Activated T-helper 1 cell treated with Interleukin-2 at 50 U/mL for 16 hours (primary cell): Measurements from ENCODE around the gene SLC8A1.

ENCODE experiments used
- DNase-seq: peaks from one replicate; pipeline ENCODE4 v3.0.0-alpha.2; 2020; ENCODE audit warnings: low read depth

Gene SLC8A1

DNA sequence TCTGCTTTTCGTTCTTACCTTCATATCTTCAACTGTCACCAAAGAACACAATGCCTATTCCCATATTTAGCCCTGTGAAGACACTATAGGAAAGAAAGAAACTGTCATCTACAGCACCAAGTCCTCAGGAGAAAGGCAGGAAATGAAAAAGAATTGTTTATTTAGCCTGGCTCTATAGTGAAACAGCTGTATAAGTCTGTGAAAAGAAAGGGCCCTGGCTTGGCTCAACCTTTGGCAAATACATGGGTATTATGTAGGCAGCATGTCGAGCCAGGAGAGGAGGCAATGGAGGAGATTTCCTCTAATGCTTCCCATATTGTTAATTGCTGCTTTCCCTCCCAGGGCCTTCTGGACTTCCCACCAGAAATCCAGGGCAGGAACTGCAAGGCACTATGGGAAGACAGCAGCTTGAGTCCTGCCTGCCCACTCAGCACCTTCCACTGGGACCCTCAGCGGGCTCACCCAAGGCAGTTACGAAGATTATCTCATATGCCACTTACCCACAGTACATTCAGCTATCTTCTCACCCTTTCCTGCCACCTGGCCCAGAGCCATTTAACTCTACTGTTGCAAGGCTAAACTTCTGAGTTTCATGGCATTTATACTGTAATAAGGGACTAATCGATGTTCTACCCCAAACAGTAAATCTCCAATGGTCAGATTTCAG is 30.1 kb downstream of the SLC8A1 start:
- no peak for DNase-seq

DNA sequence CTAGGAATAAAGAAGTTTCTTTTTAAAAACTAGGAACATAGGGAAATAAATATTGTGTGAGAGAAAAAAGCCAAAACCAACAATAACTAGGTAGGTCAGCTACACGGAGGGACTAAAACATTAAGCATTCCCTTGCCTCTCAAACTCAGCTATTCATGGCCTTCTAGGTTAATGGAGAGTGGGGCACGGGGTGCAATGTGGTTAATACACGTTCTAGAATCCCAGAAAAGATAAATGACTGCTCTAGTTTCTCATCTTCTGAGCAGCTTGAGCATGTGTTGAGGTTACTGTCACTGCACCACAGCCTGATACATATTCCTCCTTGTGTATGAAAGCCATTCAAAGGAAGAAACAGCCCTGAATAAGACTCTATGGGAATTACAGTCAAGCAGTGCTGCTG is 31.4 kb downstream of the SLC8A1 start:
- no peak for DNase-seq

DNA sequence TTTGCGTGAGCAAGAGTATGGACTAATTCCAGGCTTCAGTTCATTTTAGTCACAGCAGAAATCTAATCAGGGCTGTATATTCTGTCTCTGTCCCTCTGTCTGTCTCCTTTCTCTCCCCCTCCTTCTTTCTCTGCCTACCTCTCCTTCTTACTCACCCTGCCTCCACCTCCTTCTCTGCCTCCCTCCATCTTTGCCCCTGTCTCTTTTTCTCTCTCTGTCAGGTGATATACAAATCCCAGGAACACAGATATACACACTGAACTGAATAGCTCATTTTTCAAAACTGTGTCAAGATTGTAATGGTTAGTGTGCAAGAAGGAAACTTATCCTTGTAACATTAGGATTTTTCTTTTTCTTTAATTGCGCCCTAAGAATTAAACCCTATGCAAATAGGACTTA is 32.5 kb downstream of the SLC8A1 start:
- DNase-seq, result no peak

DNA sequence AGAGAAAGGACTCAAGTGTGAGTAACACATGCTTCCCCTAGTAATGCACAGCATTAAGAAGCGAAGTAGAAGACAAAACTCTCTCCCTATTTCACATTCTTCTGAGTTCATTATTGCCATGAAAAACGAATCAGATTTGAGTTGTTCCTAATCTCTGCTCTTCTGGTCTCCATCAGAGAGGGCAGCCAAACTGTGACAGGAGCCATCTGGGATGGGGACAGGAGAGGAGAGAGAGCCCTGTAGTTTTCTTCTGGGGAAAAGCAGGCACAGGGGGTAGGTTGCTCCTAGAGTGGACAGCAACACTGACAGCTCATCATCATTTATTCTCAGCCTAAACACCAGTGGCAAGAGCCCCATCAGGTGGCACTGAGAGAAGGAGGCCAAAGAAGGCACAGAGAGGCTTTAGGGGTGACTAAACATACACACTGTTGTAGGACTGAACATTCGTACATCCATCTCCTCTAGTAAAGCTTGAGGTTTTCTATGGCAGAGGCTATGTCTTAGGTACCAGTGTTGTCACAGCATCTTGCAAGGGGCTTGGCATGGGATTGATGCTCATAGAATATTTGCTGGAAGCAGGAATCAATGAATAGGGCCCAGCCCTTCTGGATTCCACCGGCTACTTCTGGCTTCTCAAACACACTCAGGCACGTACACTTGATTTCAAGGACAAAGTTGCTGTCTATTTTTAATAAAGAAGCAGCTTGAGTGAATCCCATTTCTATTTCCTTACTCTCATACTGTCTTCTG is 33.1 kb downstream of the SLC8A1 start:
- DNase-seq, result no peak

DNA sequence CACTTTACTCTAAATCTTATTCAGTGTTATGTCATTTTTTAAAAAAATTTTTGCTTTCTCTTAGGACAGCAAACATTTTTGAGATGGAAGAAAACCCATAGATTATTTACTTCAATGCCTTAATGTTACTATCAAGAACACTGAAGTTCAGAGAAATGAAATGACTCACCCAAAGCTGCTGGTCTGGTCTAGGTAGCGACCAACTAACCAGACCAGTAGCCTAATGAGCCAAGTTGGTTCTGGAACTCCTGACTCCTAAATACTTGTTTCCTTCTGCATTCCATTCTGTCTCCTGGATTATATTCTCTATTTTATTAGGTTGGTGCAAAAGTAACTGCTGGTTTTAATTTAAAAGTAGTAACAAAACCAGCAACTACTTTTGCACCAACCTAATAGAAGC is 35.4 kb downstream of the SLC8A1 start:
- DNase-seq, result no peak

DNA sequence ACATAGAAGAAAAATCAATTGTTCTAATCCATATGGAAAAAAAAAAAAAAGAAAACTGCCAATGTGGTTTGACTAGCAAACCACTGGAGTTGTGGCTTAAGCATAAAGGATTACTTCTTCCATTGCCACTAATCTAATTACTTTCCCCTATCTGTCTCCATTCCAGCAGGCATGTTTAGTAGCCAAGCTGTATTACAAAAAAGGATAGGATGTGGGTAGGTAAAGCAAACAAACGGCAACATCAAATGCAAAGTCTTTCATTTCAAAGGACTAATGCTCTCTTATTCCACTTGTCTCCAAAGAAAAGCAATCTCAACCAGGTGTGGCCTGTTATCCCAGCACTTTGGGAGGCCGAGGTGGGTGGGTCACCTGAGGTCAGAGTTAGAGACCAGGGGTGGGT is 36.5 kb downstream of the SLC8A1 start:
- no peak for DNase-seq

DNA sequence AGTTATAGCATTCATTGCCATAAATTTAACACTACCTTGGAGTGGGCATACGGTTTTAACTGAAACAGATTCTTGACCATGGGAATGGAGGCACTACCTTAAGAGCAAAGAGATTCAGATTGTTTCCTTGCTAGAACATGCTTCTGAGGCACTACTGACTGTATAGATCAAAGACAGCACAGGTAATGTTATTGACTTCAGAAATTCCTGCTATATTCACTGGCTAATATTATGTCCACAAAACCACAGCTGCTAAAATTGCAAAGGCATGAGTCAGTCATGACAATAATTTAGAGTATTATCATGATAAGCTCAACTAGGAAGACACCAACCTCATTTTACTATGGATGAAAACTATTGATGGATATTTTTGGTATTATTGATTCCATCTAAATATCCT is 39.4 kb downstream of the SLC8A1 start:
- no peak for DNase-seq

DNA sequence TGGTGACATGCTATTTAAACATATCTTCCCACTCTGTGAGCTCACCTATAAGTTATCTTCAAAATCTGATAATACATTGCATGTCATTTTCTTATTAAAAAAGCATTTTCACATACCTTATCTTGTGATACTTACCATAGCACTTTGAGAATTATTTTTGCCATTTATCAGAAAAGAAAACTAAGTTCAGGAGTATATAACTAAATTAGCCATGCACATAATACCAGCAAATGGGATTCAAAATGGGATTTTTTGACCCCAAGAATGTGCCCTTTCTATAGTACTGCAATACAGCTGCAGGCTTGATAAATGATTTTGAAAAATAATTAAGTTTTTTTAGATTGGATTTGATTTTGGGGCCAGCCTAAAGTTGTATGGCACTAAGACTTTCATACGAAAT is 41.2 kb downstream of the SLC8A1 start:
- no peak for DNase-seq

DNA sequence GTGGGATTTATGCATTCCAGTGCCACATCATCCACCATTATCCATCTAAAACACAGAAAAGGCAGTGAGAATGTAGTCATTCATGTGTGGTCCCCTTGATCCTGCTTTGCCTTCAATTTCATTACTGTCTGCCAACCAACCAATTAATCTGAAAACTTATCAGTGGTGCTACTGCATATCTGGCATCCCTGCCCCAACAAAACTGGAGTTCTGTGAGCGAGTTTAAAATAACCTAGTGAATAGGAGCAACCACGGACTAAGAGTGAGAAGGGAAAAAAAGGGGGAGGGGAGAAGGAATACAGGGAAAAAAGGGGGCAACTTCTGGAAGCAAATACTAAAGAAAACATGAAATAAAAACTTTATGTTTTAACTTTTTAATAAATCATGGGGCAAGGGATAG is 42.2 kb downstream of the SLC8A1 start:
- no peak for DNase-seq

DNA sequence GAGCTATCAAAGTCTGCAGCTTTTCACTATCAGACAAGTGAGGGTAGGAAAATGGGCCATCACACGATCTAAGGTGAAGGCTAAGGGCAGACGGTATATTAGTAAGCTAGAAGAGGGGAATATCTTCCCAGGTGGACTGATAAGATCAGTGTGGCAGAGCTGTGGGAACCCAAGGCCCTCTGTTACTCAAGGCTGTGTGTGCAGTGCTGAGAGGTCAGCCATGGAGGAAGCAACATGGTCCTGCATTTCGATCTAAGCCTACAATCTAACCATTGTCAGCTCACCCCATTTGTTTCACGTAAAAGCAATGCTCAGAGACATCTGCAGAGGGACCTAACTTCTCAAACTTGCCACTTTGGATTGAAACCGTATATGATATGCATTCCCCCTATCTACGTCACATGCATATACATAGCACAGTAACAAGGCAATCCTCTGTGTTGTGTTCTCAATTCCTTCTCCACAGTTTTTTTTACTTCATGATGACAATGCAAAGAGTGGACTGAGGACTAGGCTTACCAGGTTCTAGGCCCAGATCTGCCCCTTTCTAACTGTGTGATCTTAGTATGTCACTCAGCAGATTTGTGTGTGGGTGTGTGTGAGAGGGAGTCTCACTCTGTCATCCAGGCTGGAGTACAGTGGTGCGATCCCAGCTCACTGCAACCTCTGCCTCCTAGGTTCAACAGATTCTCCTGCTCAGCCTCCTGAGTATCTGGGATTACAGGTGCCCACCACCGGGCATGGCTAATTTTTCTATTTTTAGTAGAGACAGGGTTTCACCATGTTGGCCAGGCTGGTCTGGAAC is 45.2 kb downstream of the SLC8A1 start:
- no peak for DNase-seq

DNA sequence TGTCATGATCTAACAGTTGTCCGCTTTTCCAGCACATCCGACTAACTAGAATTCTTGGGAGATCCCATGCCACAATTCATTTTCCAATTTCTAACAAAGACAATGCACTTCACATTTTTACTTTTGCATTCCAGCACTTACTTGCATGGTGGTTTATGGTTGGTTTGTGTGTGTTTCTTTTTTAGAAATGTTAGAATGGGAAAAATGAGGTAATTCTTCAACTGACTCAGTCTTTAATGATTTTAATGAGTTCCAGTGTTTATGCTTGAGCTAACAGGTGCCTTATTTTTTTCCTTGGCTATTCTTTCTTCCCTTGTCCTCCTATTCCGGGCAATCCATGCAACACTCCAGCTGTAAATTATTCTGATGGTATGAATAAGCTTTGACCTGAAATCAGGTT is 46.4 kb downstream of the SLC8A1 start:
- DNase-seq, result no peak

DNA sequence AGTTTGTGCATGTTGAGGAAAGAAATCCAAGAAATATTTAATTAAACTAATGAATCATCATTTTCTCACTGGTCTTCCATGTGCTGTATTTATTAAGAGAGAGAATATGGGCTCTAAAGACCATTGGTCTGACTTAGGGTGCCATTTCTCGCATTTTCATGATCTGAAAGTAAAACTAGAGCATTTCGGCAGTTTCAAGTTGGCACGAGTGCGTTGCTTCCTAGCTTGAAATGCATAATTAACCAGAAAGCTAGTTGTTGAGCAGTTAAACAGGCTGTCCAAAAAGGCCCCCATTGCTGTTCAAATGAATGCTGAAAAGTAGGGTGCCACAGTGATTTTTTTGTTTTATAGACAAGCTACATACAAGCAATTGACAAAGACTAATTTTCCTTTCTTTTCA is 47.4 kb downstream of the SLC8A1 start:
- DNase-seq, result no peak

DNA sequence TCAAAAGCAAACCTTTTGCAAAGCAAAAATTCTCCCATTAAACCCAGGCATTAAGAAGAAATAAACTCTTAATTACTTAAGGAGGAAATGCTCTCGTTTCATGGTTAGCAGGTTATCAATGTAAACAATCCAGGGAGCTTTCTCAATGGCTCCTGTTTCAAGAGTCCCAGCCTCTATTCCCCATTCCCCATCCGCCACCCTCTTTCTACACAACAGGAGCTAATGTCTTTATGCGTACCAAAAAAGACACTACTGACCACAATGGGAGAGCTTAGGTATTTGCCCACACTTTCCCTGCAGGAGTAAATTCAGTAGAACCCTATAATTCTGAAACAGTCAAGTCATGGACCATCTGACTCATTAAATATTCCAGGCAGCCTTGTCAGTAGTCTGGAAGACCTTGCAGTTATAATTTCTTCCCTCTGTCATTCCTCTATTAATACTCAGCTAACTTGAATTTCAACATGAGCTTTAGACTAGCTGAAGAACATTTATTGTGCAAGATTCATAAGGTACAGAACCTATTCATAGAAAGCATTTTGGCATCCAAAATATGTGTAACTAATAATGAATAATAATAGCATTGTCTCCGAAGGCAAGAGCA is 48.6 kb downstream of the SLC8A1 start:
- DNase-seq, result no peak

DNA sequence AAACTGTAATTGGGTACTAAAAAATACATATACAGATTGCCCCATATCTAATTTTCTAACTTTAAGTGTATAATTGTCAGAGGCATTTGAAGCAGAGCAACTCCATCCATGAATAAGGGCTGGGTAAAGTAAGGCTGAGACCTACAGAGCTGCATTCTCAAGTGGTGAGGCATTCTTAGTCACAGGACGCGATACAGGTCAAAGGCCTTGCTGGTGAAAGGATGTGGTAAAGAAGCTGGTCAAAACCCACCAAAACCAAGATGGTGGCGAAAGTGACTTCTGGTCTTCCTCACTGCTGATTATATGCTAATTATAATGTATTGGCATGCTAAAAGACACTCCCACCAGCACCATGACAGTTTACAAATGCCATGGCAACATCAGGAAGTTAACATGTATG is 50.0 kb downstream of the SLC8A1 start:
- DNase-seq, result no peak

DNA sequence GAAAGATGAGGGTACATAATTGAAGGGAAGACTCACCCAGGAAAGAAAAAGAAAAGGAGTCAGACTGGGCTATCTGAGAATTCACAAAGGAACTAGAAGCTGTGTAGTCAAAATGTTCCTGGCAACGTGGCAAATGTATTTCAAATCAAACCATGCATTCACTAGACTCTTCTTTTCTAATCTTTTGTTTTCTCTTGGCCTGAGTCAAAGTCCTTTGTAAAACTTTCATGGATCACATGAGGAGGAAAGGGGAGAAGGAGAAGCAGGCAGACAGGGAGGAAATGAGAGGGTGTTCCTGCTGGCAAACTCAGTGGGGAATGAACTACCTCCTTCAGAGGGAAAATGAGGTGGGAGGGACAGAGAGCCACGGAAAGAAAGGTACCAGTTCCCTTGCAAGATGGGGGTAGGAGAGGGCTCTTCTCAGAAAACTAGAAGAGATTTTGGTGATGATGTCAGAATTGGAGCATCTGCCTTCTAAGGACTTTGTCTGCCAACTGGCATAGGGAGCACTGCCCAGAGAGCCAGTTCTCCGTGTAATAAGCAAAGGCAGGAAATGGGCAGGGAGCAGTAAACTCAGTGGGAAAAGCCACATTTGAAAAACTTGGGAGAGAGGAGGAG is 51.4 kb downstream of the SLC8A1 start:
- no peak for DNase-seq

DNA sequence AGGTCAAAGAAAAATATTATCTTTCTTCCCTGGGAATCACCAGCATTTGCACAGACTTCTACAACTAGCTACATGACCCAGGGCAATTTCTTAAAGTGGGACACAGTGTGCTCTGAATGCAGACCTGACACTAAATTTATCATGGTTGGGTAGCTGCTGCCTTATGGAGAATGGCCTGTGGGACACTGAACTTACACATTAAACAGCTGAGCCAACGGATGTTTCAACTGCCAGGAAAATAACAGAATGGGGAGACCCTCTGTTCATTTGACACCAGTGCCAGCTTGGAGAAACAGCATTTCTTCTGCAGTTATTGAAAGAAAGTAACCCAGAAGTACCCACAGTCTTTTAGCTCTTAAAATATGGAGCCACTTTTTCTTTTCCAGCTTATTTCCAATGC is 54.1 kb downstream of the SLC8A1 start:
- no peak for DNase-seq

DNA sequence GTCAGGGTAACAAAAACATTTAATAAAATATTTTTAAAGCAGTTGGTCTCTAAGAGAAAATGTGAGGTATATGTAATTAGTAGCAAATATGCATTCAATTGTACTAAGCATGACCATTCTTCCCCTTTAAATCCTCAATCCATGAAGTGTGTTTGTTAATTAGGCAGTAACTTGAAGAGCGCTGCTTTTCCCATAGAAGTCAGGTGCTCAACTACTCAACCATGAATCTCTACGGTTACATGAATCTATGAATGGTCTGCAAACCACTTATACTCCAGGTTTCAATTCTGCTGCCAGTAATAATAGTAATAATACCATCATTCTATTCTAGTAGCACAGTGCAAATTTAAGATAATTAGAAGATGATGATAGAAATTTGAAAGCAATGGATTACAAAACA is 55.8 kb downstream of the SLC8A1 start:
- no peak for DNase-seq

DNA sequence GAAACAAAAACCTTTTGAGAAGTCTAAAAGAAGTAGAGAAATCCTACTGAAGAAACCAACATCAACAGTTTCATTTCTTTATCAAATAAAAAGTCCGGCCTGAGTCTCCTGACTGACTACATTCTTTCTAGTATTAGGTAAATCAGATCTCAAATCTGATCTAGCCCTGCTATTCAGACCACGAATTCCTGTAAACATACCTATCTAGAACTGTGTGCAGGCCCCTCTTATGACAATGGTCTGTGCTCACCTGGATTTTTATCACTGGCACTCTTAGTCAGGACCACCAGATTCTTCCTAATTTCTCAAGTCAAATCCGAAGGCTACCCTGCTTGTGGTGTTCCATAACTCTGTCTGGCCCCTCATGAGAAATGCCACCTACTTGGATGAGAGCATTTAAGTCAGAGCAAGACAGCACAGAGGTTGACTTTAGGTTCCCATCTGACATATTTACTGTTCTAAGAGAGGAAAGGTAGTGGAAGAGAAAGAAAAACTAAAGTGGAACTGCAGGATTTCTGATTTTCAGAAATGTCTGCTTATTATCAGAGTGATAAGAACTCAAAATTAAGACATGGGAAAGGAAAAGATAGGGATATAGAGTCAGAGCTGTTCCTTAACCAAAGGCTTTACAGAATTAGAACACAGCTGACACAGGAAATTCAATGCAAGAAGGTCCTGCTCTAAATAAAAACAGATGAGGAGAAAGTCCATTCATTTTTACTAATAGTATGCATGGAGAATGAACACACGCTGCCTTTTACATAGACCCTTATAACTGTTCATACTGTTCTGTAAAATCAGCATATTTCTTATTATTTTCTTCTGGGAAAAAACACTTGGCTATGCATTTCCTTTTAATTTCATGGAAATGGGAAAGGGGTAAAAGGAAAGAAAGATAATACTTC is 56.5 kb downstream of the SLC8A1 start:
- DNase-seq, result no peak

DNA sequence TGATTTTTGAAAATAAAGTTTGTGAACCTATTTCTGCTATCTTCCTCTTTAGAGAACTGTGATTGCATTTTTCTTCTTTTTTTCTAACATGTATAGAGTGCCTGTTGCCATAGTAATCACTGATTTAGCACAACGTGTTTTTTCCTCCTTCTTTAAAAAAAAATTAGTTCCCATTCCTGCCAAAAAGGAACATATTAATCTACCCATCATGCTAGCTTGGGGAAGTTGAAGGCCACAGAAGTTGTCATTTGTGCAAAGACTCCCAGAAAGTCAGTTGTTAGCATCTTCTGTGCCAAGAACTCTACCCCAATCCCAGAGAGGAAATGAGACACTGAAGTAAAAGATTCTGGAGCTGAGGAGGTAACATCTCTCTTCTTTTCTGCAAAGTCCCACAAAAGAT is 57.3 kb downstream of the SLC8A1 start:
- no peak for DNase-seq

DNA sequence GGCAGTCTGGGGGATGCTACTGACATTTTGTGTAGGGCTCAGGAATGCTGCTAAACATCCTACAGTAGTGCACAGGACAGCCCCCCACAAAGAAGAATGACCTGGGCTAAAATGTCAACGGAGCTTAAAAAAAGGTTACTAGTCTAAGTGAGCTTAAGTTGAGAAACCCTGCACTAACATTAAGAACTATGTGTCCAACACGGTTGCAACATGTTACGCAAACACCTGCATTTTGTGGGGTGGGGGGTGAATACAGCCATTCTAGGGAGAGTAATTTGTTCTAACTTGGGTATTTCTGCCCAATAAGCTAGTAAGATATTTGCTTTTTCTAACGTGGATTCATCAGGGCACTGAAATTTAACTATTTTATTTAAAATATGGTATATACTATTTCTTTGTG is 57.9 kb downstream of the SLC8A1 start:
- no peak for DNase-seq

DNA sequence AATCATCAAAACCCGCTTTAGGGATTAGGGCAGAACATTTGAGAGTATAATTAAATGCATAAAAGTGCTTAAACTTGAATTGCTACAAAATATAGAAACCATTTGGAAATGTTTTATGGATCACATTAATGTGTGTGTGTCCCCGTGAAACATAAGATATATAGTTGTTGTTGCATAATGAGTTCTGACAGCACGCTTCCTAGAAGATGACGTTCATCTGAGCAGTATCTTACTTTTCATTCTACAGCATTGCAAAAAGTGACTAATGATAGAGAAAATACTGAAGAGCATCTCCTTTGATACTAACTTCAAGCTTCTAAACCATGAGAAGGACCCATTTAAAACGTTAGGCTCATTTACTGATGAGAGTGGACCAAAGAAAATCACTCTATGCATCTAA is 63.7 kb downstream of the SLC8A1 start:
- no peak for DNase-seq
